HepG2 (cell line): ENCODE data around the gene NPHP1. TPM values are rescaled to one million over a fixed set of nuclear protein-coding genes. Genes with fewer than 3 reads are reported as not detected.

Experiments
- ARNT2 ChIP-seq: sonication (generic); formaldehyde crosslinking; IDR thresholded peaks from 2 replicates; pipeline ENCODE4 v1.8.0; 2022; ENCODE audit warnings: mild to moderate bottlenecking, low read depth, missing genetic modification reagents, moderate library complexity
- GMEB1 ChIP-seq: sonication (generic); formaldehyde crosslinking; IDR thresholded peaks from 2 replicates; pipeline ENCODE4 v1.5.1; 2020; ENCODE audit warnings: missing genetic modification reagents, mild to moderate bottlenecking, borderline replicate concordance
- KDM6A ChIP-seq: IDR thresholded peaks from 2 replicates; pipeline ENCODE4 v1.6.1; 2016; ENCODE audit warnings: low read depth
- KLF16 ChIP-seq, 2 experiments: sonication (generic) in 1 of 2; formaldehyde crosslinking in 1 of 2; IDR thresholded peaks; 2 replicates each; pipeline versions ENCODE4 v1.6.1 to v1.8.0; 2016 to 2023; ENCODE audit warnings: missing genetic modification reagents in 2 of 2, missing compliant biosample characterization in 1 of 2
- MED1 ChIP-seq: sonication (generic); formaldehyde crosslinking; IDR thresholded peaks from 2 replicates; pipeline ENCODE4 v1.4.0; 2020; ENCODE audit warnings: missing genetic modification reagents
- MED13 ChIP-seq: sonication (generic); formaldehyde crosslinking; IDR thresholded peaks from 2 replicates; pipeline ENCODE4 v1.5.0; 2020; ENCODE audit warnings: missing genetic modification reagents
- MXD1 ChIP-seq: sonication (generic); formaldehyde crosslinking; IDR thresholded peaks from 2 replicates; pipeline ENCODE4 v1.4.0; 2020; ENCODE audit warnings: mild to moderate bottlenecking, missing genetic modification reagents
- PATZ1 ChIP-seq: sonication (generic); formaldehyde crosslinking; IDR thresholded peaks from 2 replicates; pipeline ENCODE4 v1.4.0; 2020; ENCODE audit warnings: missing genetic modification reagents
- POLR2A ChIP-seq, 2 experiments: IDR thresholded peaks; 2 replicates each; pipeline ENCODE4 v1.6.1; 2011; ENCODE audit warnings: low read depth in 2 of 2, low read length in 2 of 2, mild to moderate bottlenecking in 1 of 2, moderate library complexity in 1 of 2; ENCODE audit not compliant: insufficient read depth in 1 of 2
- RBM22 ChIP-seq: fragments of 200-400 bp; formaldehyde crosslinking; optimal IDR thresholded peaks from 2 replicates; pipeline ENCODE3; 2017; ENCODE audit warnings: mild to moderate bottlenecking, low read length, moderate library complexity
- SP140L ChIP-seq: sonication (generic); formaldehyde crosslinking; IDR thresholded peaks from 2 replicates; pipeline ENCODE4 v1.4.0; 2020; ENCODE audit warnings: missing genetic modification reagents, borderline replicate concordance
- SRF ChIP-seq: IDR thresholded peaks from 2 replicates; pipeline ENCODE4 v1.6.1; 2011; ENCODE audit warnings: mild to moderate bottlenecking, low read depth, low read length, moderate library complexity
- STAT5B ChIP-seq: sonication (generic); formaldehyde crosslinking; IDR thresholded peaks from 2 replicates; pipeline ENCODE4 v1.4.0; 2020; ENCODE audit warnings: missing genetic modification reagents
- ZBTB38 ChIP-seq: sonication (generic); formaldehyde crosslinking; IDR thresholded peaks from 2 replicates; pipeline ENCODE4 v1.5.1; 2020; ENCODE audit warnings: mild to moderate bottlenecking, missing genetic modification reagents
- ZGPAT ChIP-seq: IDR thresholded peaks from 2 replicates; pipeline ENCODE4 v1.6.1; 2016; ENCODE audit warnings: mild to moderate bottlenecking
- ZNF234 ChIP-seq: sonication (generic); formaldehyde crosslinking; conservative IDR thresholded peaks from 2 replicates; pipeline ENCODE4 v1.5.1; 2020; ENCODE audit warnings: mild to moderate bottlenecking, missing genetic modification reagents
- ZNF275 ChIP-seq: sonication (generic); formaldehyde crosslinking; IDR thresholded peaks from 2 replicates; pipeline ENCODE4 v1.8.0; 2022; ENCODE audit warnings: missing genetic modification reagents, mild to moderate bottlenecking, inconsistent platforms, borderline replicate concordance
- ZNF543 ChIP-seq: sonication (generic); formaldehyde crosslinking; IDR thresholded peaks from 2 replicates; pipeline ENCODE4 v1.4.0; 2020; ENCODE audit warnings: mild to moderate bottlenecking, missing genetic modification reagents
- ZNF614 ChIP-seq: IDR thresholded peaks from 2 replicates; pipeline ENCODE4 v1.6.1; 2018; ENCODE audit warnings: missing biosample characterization, missing genetic modification reagents, inconsistent platforms, borderline replicate concordance
- ZNF629 ChIP-seq: sonication (generic); formaldehyde crosslinking; conservative IDR thresholded peaks from 2 replicates; pipeline ENCODE4 v1.5.0; 2020; ENCODE audit warnings: missing genetic modification reagents
- ZNF724P ChIP-seq: sonication (generic); formaldehyde crosslinking; IDR thresholded peaks from 2 replicates; pipeline ENCODE4 v1.8.0; 2022; ENCODE audit warnings: missing genetic modification reagents, borderline replicate concordance
- ZNF761 ChIP-seq: sonication (generic); formaldehyde crosslinking; conservative IDR thresholded peaks from 2 replicates; pipeline ENCODE4 v1.4.0; 2020; ENCODE audit warnings: mild to moderate bottlenecking, missing genetic modification reagents
- ZNF790 ChIP-seq: sonication (generic); formaldehyde crosslinking; IDR thresholded peaks from 2 replicates; pipeline ENCODE4 v1.8.0; 2022; ENCODE audit warnings: missing genetic modification reagents, mild to moderate bottlenecking, borderline replicate concordance
- polyA plus RNA-seq, 8 experiments: library from polyadenylated mRNA; depleted of rRNA in 3 of 8; stranded (reverse) in 7 of 8; unstranded in 1 of 8; fragments of >200 nt; fragmentation: Illumina TruSeq in 4 of 8; extraction: Trizol in 4 of 8; gene quantifications; 2 replicates each; pipeline versions ENCODE4 v1.2.1 to v1.2.3, GENCODE V29; 2011 to 2016; ENCODE audit warnings: low read depth in 4 of 8, missing spikeins in 1 of 8, mixed read lengths in 1 of 8; ENCODE audit not compliant: insufficient read depth in 1 of 8
- total RNA-seq, 5 experiments: library from RNA; depleted of rRNA; stranded (reverse); fragments of >200 nt; fragmentation: Illumina TruSeq; extraction: Trizol; gene quantifications; 2 replicates each; pipeline ENCODE4 v1.2.3, GENCODE V29; 2016; ENCODE audit warnings: low read depth in 1 of 5

The NPHP1 gene
- total and polyA plus RNA-seq, 2 of the 13 experiments (the other 11 are each of a cell fraction or from before 2014, with no cell fraction given) = 2.7 to 4.8 TPM

- TF ChIP-seq GMEB1 (CRISPR knock-in tag) = peak; percentile 66; the same call in 1 of the 2 replicates
- TF ChIP-seq ZBTB38 = peak; percentile 31; the same call in 1 of the 2 replicates
- TF ChIP-seq MED13 = no peak
- no peak for TF ChIP-seq KDM6A (CRISPR knock-in tag)
- no peak for TF ChIP-seq SP140L (CRISPR knock-in tag)
- TF ChIP-seq MED1 (CRISPR knock-in tag) = peak; percentile 76
- TF ChIP-seq ZNF614 (CRISPR knock-in tag) = peak; percentile 59; the same call in 1 of the 2 replicates
- no peak for TF ChIP-seq ZNF543
- TF ChIP-seq ZNF629 (CRISPR knock-in tag) = no peak
- no peak for TF ChIP-seq ZNF234 (CRISPR knock-in tag)
- TF ChIP-seq KLF16 (CRISPR knock-in tag; IDR thresholded peaks at IDR 0.05) = peak; percentile 51 to 65; a peak in 1 of 4 replicates
- TF ChIP-seq POLR2A (IDR thresholded peaks at IDR 0.05; ENCODE audit: insufficient read depth in 1 of 2, low read depth in 2 of 2, low read length in 2 of 2) = peak; percentile 67 to 87
- no peak; the same call in 1 of the 2 replicates for TF ChIP-seq STAT5B
- TF ChIP-seq MXD1 = peak; percentile 52; the same call in 1 of the 2 replicates
- peak; percentile 88 for TF ChIP-seq SRF
- peak; percentile 66 for TF ChIP-seq PATZ1 (CRISPR knock-in tag)
- TF ChIP-seq RBM22 = peak; percentile 71
- TF ChIP-seq ZNF724P (CRISPR knock-in tag) = no peak
- TF ChIP-seq ZGPAT (CRISPR knock-in tag) = peak; percentile 84
- peak; percentile 61; the same call in 1 of the 2 replicates for TF ChIP-seq ZNF275 (CRISPR knock-in tag)
- no peak for TF ChIP-seq ZNF761
- TF ChIP-seq ZNF790 (CRISPR knock-in tag) = no peak
- TF ChIP-seq ARNT2 (CRISPR knock-in tag) = no peak
These were observed at the start of gene NPHP1 (continued) for GRCh38 chr2:110204408-110205385.
